Measurements from ENCODE around the gene RALGDS. TPM values are rescaled to one million over a fixed set of nuclear protein-coding genes. Genes with fewer than 3 reads are reported as not detected.

The RALGDS gene
- total RNA-seq, 2 experiments from 2014 or later = 23.8 to 28.2 TPM

DNA sequence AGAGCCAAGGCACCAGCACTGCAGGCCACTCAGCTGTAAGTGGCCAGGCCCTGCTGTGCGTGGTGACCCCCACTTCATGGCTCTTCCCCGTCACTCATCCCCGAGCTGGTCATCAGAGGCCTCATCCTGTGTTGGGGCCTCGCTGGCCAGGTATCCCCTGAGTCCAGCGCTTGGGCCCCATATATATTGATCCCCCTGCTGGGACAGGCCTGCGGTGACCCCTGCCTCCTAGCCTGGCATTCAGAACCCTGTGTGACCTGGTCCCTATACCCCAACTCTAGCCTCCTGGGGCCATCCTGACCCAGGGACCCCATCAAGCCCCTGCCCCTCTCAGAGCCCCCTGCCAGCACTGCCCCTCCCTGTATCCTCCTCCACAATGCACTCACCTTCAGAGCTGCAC is 30.0 kb upstream of the RALGDS start:
- CTCF ChIA-PET (ENCODE audit: unreplicated experiment) = no interaction called here

DNA sequence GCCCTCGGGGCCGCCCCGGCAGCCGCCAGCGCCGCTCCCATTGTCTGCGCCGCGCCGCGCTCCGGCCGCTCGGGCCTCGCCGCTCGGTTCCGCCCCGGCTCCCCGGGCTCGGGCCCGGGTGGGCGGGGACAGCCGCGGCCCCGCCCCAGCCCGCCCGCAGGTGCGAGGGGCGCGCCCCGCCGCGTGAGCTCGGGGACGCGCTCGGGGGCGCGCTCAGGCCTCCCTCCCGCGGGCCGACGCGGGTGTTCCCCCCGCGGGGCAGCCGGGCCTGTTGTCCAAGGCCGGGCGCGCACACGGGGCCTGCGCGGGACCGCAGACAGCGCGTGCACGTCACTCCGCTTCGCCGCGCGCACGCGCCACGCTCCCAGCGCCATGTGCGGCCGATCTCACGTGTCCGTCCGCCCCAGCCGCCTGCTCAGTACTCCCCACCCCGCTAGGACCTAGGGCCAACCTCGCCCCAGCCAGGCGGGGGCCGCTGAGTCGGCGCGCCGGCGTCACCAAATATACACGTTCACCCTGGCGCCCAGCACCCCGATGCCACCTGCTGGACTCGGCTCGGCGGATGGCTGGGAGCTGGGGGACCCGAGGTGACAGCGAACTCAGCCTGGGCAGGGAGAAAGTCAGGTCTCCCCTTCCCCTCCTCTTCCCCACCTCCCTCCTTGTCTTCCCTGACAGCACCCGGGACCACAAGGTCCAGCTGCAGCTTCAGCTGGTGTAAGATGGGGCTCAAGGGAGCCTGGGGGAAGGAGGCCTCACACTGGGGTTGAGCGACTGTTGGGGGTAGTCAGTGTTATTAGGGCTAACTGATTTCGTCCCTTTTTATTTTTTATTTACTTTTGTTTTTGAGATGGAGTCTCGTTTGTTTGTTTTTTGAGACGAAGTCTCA is 28.3 kb upstream of the RALGDS start:
- peaks cover 12% of the 10 kb centered on the region; the same call in 1 of the 2 replicates for H4K20me1 ChIP-seq (ENCODE audit: insufficient read depth, low read length)
- CTCF ChIA-PET (ENCODE audit: unreplicated experiment) = no interaction called here
- intact Hi-C loops (cut with micrococcal nuclease; ENCODE audit: unreplicated experiment) = no loop called here
- no TSS peak for BruUV-seq (replicated peaks)
- H3K4me3 ChIP-seq (ENCODE audit: low read depth, low read length, poor library complexity, severe bottlenecking) = peak overlapping the region; percentile 78
- H3K4me1 ChIP-seq (ENCODE audit: insufficient read depth, low read length, poor library complexity, severe bottlenecking) = peaks cover 25% of the 10 kb centered on the region
- DNase-seq (ENCODE audit: low spot score) = peak; percentile 92
- H3K27ac ChIP-seq (ENCODE audit: low read depth, low read length, poor library complexity, severe bottlenecking) = peak overlapping the region; percentile 61
- no peaks in the 10 kb centered on the region for H3K9me3 ChIP-seq (ENCODE audit: low read length)
- POLR2A ChIA-PET = interaction anchor here (0.6 to 1.2 kb wide), 2 partner anchors 13 to 578 kb away, joined by 4 to 5 read pairs; no protein-coding TSS in a partner anchor
- H3K79me2 ChIP-seq (ENCODE audit: insufficient read depth, low read depth, low read length) = peaks cover 10% of the 10 kb centered on the region; the same call in 1 of the 2 replicates
- H3K36me3 ChIP-seq (ENCODE audit: insufficient read depth, low read length) = no peaks in the 10 kb centered on the region; the same call in 1 of the 2 replicates
- TF ChIP-seq EZH2phosphoT487 (IDR thresholded peaks at IDR 0.05; ENCODE audit: borderline replicate concordance, low read depth, low read length) = no peak
- TF ChIP-seq, protein P1, sequence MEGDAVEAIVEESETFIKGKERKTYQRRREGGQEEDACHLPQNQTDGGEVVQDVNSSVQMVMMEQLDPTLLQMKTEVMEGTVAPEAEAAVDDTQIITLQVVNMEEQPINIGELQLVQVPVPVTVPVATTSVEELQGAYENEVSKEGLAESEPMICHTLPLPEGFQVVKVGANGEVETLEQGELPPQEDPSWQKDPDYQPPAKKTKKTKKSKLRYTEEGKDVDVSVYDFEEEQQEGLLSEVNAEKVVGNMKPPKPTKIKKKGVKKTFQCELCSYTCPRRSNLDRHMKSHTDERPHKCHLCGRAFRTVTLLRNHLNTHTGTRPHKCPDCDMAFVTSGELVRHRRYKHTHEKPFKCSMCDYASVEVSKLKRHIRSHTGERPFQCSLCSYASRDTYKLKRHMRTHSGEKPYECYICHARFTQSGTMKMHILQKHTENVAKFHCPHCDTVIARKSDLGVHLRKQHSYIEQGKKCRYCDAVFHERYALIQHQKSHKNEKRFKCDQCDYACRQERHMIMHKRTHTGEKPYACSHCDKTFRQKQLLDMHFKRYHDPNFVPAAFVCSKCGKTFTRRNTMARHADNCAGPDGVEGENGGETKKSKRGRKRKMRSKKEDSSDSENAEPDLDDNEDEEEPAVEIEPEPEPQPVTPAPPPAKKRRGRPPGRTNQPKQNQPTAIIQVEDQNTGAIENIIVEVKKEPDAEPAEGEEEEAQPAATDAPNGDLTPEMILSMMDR (conservative IDR thresholded peaks at IDR 0.05; ENCODE audit: low read length) = peak; percentile 49
- no peaks in the 10 kb centered on the region for H3K9me2 ChIP-seq (ENCODE audit: insufficient read depth, low read length)
- H2AFZ ChIP-seq (ENCODE audit: low read length) = peak overlapping the region; percentile 96
- H3K4me2 ChIP-seq (ENCODE audit: low read length) = peak overlapping the region; percentile 84

More for the DNA sequence above, 30.0 kb upstream of the RALGDS start:
- no peak overlapping the region for H3K4me3 ChIP-seq (ENCODE audit: low read depth, low read length, poor library complexity, severe bottlenecking)
- H3K27ac ChIP-seq (ENCODE audit: low read depth, low read length, poor library complexity, severe bottlenecking) = no peak overlapping the region
- H3K4me1 ChIP-seq (ENCODE audit: insufficient read depth, low read length, poor library complexity, severe bottlenecking) = peaks cover 19% of the 10 kb centered on the region
- 0 out of 2 replicates have a peak, but pooled peaks cover 5% of the 10 kb centered on the region for H4K20me1 ChIP-seq (ENCODE audit: insufficient read depth, low read length)
- H3K9me2 ChIP-seq (ENCODE audit: insufficient read depth, low read length) = no peaks in the 10 kb centered on the region
- DNase-seq (ENCODE audit: low spot score) = no peak
- intact Hi-C loops (cut with micrococcal nuclease; ENCODE audit: unreplicated experiment) = no loop called here
- no TSS peak for BruUV-seq (replicated peaks)
- H2AFZ ChIP-seq (ENCODE audit: low read length) = no peak overlapping the region
- POLR2A ChIA-PET = no interaction called here
- H3K36me3 ChIP-seq (ENCODE audit: insufficient read depth, low read length) = no peaks in the 10 kb centered on the region; the same call in 1 of the 2 replicates
- H3K79me2 ChIP-seq (ENCODE audit: insufficient read depth, low read depth, low read length) = peaks cover 10% of the 10 kb centered on the region; the same call in 1 of the 2 replicates
- no peaks in the 10 kb centered on the region for H3K9me3 ChIP-seq (ENCODE audit: low read length)
- H3K4me2 ChIP-seq (ENCODE audit: low read length) = no peak overlapping the region
- TF ChIP-seq EZH2phosphoT487 (IDR thresholded peaks at IDR 0.05; ENCODE audit: borderline replicate concordance, low read depth, low read length) = no peak
- TF ChIP-seq, protein P1 (conservative IDR thresholded peaks at IDR 0.05; ENCODE audit: low read length) = no peak

Data from OCI-LY7 (cell line).